Liver (tissue), 3 donors: Measurements from ENCODE around the gene CACNA1C.

Source experiments
- ATF3 ChIP-seq: IDR thresholded peaks from 2 replicates; pipeline ENCODE4 v1.6.1; 2016; ENCODE audit warnings: antibody characterized with exemption
- CTCF ChIP-seq: fragments of 150-350 bp; IDR thresholded peaks from 2 replicates; pipeline ENCODE4 v1.5.1; 2017; ENCODE audit warnings: improper control_type of control experiment, low read depth, low read length; ENCODE audit not compliant: missing input control
- EGR1 ChIP-seq, 2 donors: IDR thresholded peaks; 2 replicates each; pipeline ENCODE4 v1.6.1; 2016 to 2018; ENCODE audit warnings: antibody characterized with exemption in 2 of 2, low read depth in 2 of 2
- JUND ChIP-seq, 2 donors: IDR thresholded peaks; 2 replicates each; pipeline ENCODE4 v1.6.1; 2016; ENCODE audit warnings: antibody characterized with exemption in 2 of 2
- RAD21 ChIP-seq, 2 donors: IDR thresholded peaks; 2 replicates each; pipeline ENCODE4 v1.6.1; 2016; ENCODE audit warnings: antibody characterized with exemption in 2 of 2, mild to moderate bottlenecking in 2 of 2
- REST ChIP-seq: IDR thresholded peaks from 2 replicates; pipeline ENCODE4 v1.6.1; 2016; ENCODE audit warnings: antibody characterized with exemption, mild to moderate bottlenecking
- RXRA ChIP-seq, 2 donors: IDR thresholded peaks; 2 replicates each; pipeline ENCODE4 v1.6.1; 2017 to 2018; ENCODE audit warnings: antibody characterized with exemption in 2 of 2, mild to moderate bottlenecking in 1 of 2
- SP1 ChIP-seq: IDR thresholded peaks from 2 replicates; pipeline ENCODE4 v1.6.1; 2018; ENCODE audit warnings: antibody characterized with exemption, mild to moderate bottlenecking
- TAF1 ChIP-seq: conservative IDR thresholded peaks from 2 replicates; pipeline ENCODE4 v1.6.1; 2016; ENCODE audit warnings: antibody characterized with exemption, mild to moderate bottlenecking
- YY1 ChIP-seq: IDR thresholded peaks from 2 replicates; pipeline ENCODE4 v1.6.1; 2016; ENCODE audit warnings: antibody characterized with exemption, mild to moderate bottlenecking
- TF ChIP-seq, protein P1 (sequence below): IDR thresholded peaks from 2 replicates; pipeline ENCODE4 v1.6.1; 2016; ENCODE audit warnings: antibody characterized with exemption
- donor health status: healthy.
- donor health status: healthy.

- TF ChIP-seq CTCF = no peak
- TF ChIP-seq TAF1 = no peak
- TF ChIP-seq ATF3 = no peak
- no peak for TF ChIP-seq REST
- no peak for TF ChIP-seq RAD21 (IDR thresholded peaks at IDR 0.05)
- no peak for TF ChIP-seq YY1
- no peak for TF ChIP-seq EGR1 (IDR thresholded peaks at IDR 0.05; ENCODE audit: low read depth in 2 of 2)
- TF ChIP-seq RXRA (IDR thresholded peaks at IDR 0.05) = no peak
- no peak for TF ChIP-seq JUND (IDR thresholded peaks at IDR 0.05)
- no peak for TF ChIP-seq SP1
- TF ChIP-seq, protein P1, sequence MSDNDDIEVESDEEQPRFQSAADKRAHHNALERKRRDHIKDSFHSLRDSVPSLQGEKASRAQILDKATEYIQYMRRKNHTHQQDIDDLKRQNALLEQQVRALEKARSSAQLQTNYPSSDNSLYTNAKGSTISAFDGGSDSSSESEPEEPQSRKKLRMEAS = no peak
Measured at GRCh38 chr12:2138871-2139308, 86.1 kb downstream of the CACNA1C start.
